HEK293 (cell line): ENCODE data around the gene UFC1.

Experiments
- CTCF ChIA-PET: fragments of 350-600 bp; formaldehyde crosslinking; extraction: SDS; loops from one replicate; lab custom pipeline; 2021; ENCODE audit warnings: antibody characterized with exemption; lab: Yijun Ruan, JAX
- POLR2A ChIA-PET: fragments of 300-600 bp; formaldehyde crosslinking; extraction: SDS; loops from one replicate; lab custom pipeline; 2020; ENCODE audit warnings: antibody characterized with exemption, inconsistent platforms; lab: Yijun Ruan, JAX
- H3K27ac ChIP-seq: fragments of 200-500 bp; sonication (Bioruptor generic); 2 replicates; pipeline ENCODE4 v1.5.1; 2014; ENCODE audit warnings: low read depth, low read length, control low read depth, inconsistent platforms; ENCODE audit errors: extremely low read depth
- H3K36me3 ChIP-seq, 2 experiments: fragments of 200-500 bp in 1 of 2; sonication (Bioruptor generic) in 1 of 2; 1 replicate in 1 of 2; 2 replicates in 1 of 2; pipeline ENCODE4 v1.5.1; 2014 to 2017; ENCODE audit warnings: inconsistent platforms in 2 of 2, low read length in 2 of 2; ENCODE audit not compliant: control insufficient read depth in 2 of 2, insufficient read depth in 1 of 2
- H3K4me1 ChIP-seq: fragments of 200-500 bp; sonication (Bioruptor generic); 2 replicates; pipeline ENCODE4 v1.5.1; 2014; ENCODE audit warnings: mild to moderate bottlenecking, low read length, inconsistent platforms; ENCODE audit not compliant: control insufficient read depth, insufficient read depth
- H3K4me3 ChIP-seq: 2 replicates; pipeline ENCODE4 v1.5.1; 2011; ENCODE audit warnings: low read depth, mild to moderate bottlenecking, control low read depth, low read length, moderate library complexity
- H3K9me3 ChIP-seq: fragments of 200-500 bp; sonication (Bioruptor generic); 2 replicates; pipeline ENCODE4 v1.5.1; 2014; ENCODE audit warnings: low read depth, low read length, inconsistent platforms; ENCODE audit not compliant: control insufficient read depth, insufficient read depth
- EGR2 ChIP-seq: fragments of 450-650 bp; formaldehyde crosslinking; IDR thresholded peaks from 2 replicates; pipeline ENCODE4 v1.5.1; 2016; ENCODE audit warnings: low read depth, missing biosample characterization, missing genetic modification characterization
- GLIS2 ChIP-seq: fragments of 450-650 bp; formaldehyde crosslinking; IDR thresholded peaks from 2 replicates; pipeline ENCODE4 v1.5.1; 2016; ENCODE audit warnings: missing biosample characterization, missing genetic modification characterization
- SP2 ChIP-seq: fragments of 450-650 bp; formaldehyde crosslinking; IDR thresholded peaks from 2 replicates; pipeline ENCODE4 v1.5.1; 2016; ENCODE audit warnings: missing biosample characterization, missing genetic modification characterization
- TCF7L2 ChIP-seq: IDR thresholded peaks from 2 replicates; pipeline ENCODE4 v1.6.1; 2011; ENCODE audit warnings: low read depth, mild to moderate bottlenecking, inconsistent platforms, low read length, moderate library complexity, borderline replicate concordance
- ZBTB8A ChIP-seq: fragments of 450-650 bp; formaldehyde crosslinking; IDR thresholded peaks from 2 replicates; pipeline ENCODE4 v1.5.1; 2016; ENCODE audit warnings: missing biosample characterization, missing genetic modification characterization
- ZFP37 ChIP-seq: fragments of 450-650 bp; formaldehyde crosslinking; IDR thresholded peaks from 2 replicates; pipeline ENCODE4 v1.5.1; 2016; ENCODE audit warnings: missing biosample characterization, missing genetic modification characterization
- ZNF155 ChIP-seq: fragments of 450-650 bp; formaldehyde crosslinking; IDR thresholded peaks from 2 replicates; pipeline ENCODE4 v1.5.1; 2016; ENCODE audit warnings: missing biosample characterization, missing genetic modification characterization
- ZNF169 ChIP-seq: fragments of 450-650 bp; formaldehyde crosslinking; IDR thresholded peaks from 2 replicates; pipeline ENCODE4 v1.5.1; 2016; ENCODE audit warnings: missing biosample characterization, missing genetic modification characterization
- ZNF175 ChIP-seq: fragments of 450-650 bp; formaldehyde crosslinking; IDR thresholded peaks from 2 replicates; pipeline ENCODE4 v1.5.1; 2016; ENCODE audit warnings: missing biosample characterization, missing genetic modification characterization
- ZNF2 ChIP-seq: fragments of 450-650 bp; formaldehyde crosslinking; IDR thresholded peaks from 2 replicates; pipeline ENCODE4 v1.5.1; 2016; ENCODE audit warnings: missing biosample characterization, missing genetic modification characterization
- ZNF341 ChIP-seq: fragments of 450-650 bp; formaldehyde crosslinking; IDR thresholded peaks from 2 replicates; pipeline ENCODE4; 2016; ENCODE audit warnings: low read depth, missing biosample characterization, missing genetic modification characterization
- ZNF394 ChIP-seq: fragments of 450-650 bp; formaldehyde crosslinking; IDR thresholded peaks from 2 replicates; pipeline ENCODE4 v1.5.1; 2016; ENCODE audit warnings: missing biosample characterization, missing genetic modification characterization, mild to moderate bottlenecking, moderate library complexity, borderline replicate concordance
- ZNF530 ChIP-seq: fragments of 450-650 bp; formaldehyde crosslinking; IDR thresholded peaks from 2 replicates; pipeline ENCODE4 v1.5.1; 2016; ENCODE audit warnings: low read depth, missing biosample characterization, missing genetic modification characterization
- ZNF585B ChIP-seq: fragments of 450-650 bp; formaldehyde crosslinking; IDR thresholded peaks from 2 replicates; pipeline ENCODE4 v1.5.1; 2016; ENCODE audit warnings: missing biosample characterization, missing genetic modification characterization
- ZNF600 ChIP-seq: fragments of 450-650 bp; formaldehyde crosslinking; IDR thresholded peaks from 2 replicates; pipeline ENCODE4 v1.5.1; 2016; ENCODE audit warnings: missing biosample characterization, missing genetic modification characterization
- ZNF610 ChIP-seq: fragments of 450-650 bp; formaldehyde crosslinking; IDR thresholded peaks from 2 replicates; pipeline ENCODE4 v1.5.1; 2016; ENCODE audit warnings: missing biosample characterization, missing genetic modification characterization, borderline replicate concordance
- ZNF701 ChIP-seq: fragments of 450-650 bp; formaldehyde crosslinking; IDR thresholded peaks from 2 replicates; pipeline ENCODE4 v1.5.1; 2016; ENCODE audit warnings: missing biosample characterization, missing genetic modification characterization
- ZNF707 ChIP-seq: fragments of 450-650 bp; formaldehyde crosslinking; IDR thresholded peaks from 2 replicates; pipeline ENCODE4 v1.5.1; 2016; ENCODE audit warnings: missing biosample characterization, missing genetic modification characterization
- ZNF776 ChIP-seq: fragments of 450-650 bp; formaldehyde crosslinking; IDR thresholded peaks from 2 replicates; pipeline ENCODE4 v1.5.0; 2017; ENCODE audit warnings: missing biosample characterization, missing genetic modification characterization, borderline replicate concordance
- ZNF830 ChIP-seq: fragments of 450-650 bp; IDR thresholded peaks from 2 replicates; pipeline ENCODE4 v1.5.0; 2018; ENCODE audit warnings: missing biosample characterization, missing genetic modification characterization, low read depth, mild to moderate bottlenecking, moderate library complexity
- ZNF843 ChIP-seq: fragments of 450-650 bp; formaldehyde crosslinking; IDR thresholded peaks from 2 replicates; pipeline ENCODE4 v1.5.1; 2016; ENCODE audit warnings: missing biosample characterization, missing genetic modification characterization
- ZSCAN30 ChIP-seq: fragments of 450-650 bp; IDR thresholded peaks from 2 replicates; pipeline ENCODE4 v1.5.1; 2018; ENCODE audit warnings: missing biosample characterization, mild to moderate bottlenecking, missing genetic modification characterization, moderate library complexity
- TF ChIP-seq, protein P1 (sequence below): fragments of 450-650 bp; formaldehyde crosslinking; IDR thresholded peaks from 2 replicates; pipeline ENCODE4 v1.5.1; 2016; ENCODE audit warnings: missing biosample characterization, missing genetic modification characterization, low read depth
- TF ChIP-seq, protein P2 (sequence below): fragments of 450-650 bp; formaldehyde crosslinking; IDR thresholded peaks from 2 replicates; pipeline ENCODE4 v1.5.1; 2016; ENCODE audit warnings: missing biosample characterization, missing genetic modification characterization, low read depth
- TF ChIP-seq, protein P3 (sequence below): IDR thresholded peaks from 2 replicates; pipeline ENCODE4 v1.6.1; 2011; ENCODE audit warnings: mild to moderate bottlenecking, low read depth, low read length, borderline replicate concordance
- TF ChIP-seq, protein P4 (sequence below): fragments of 450-650 bp; formaldehyde crosslinking; IDR thresholded peaks from 2 replicates; pipeline ENCODE4 v1.5.1; 2017; ENCODE audit warnings: missing biosample characterization, missing genetic modification characterization

The UFC1 gene

DNA sequence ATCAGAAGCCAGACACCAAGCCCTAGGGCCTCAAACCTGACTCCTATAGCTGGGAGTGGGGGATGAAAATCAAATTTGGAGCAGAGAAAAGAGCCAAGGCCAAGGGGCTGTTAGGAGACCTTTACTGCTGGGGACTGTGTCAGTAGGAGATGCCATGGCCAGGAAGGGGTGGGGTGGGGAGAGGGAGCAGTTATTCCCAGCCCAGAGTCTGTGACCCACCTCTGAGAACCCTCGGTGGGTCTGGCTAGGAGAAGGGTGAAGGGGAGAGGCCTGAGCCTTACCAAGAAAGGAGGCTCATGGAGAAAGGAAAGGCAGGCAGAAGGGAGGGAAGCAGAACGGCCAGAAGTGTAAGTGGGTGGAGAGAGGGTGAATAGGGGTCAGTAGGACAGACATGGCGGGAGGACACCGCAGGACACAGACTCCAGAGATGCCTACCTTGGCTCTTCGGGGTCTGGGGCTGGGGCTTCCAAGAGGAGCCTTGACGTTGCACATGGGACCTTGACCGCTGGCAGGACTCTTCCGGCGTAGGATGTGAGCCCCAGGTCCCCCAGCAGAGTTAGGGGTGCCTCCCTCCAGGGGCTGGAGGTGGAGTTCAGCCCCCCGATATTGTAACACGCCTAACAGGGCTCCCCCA lies 43.9 kb downstream of the UFC1 start:
- ChIA-PET CTCF (interaction anchor here (1.0 to 1.9 kb wide), 4 partner anchors 13 to 184 kb away, joined by 3 to 14 read pairs (median 4); partner anchors contain the start of gene TOMM40L), POLR2A (interaction anchor here (1.0 to 1.9 kb wide), 4 partner anchors 21 to 242 kb away, joined by 3 to 7 read pairs (median 4); partner anchors contain the start of gene TOMM40L)
- H3K27ac ChIP-seq = no peak overlapping the region
- no peaks in the 10 kb centered on the region for H3K36me3 ChIP-seq
- no peaks in the 10 kb centered on the region for H3K9me3 ChIP-seq
- TF ChIP-seq, protein P1, sequence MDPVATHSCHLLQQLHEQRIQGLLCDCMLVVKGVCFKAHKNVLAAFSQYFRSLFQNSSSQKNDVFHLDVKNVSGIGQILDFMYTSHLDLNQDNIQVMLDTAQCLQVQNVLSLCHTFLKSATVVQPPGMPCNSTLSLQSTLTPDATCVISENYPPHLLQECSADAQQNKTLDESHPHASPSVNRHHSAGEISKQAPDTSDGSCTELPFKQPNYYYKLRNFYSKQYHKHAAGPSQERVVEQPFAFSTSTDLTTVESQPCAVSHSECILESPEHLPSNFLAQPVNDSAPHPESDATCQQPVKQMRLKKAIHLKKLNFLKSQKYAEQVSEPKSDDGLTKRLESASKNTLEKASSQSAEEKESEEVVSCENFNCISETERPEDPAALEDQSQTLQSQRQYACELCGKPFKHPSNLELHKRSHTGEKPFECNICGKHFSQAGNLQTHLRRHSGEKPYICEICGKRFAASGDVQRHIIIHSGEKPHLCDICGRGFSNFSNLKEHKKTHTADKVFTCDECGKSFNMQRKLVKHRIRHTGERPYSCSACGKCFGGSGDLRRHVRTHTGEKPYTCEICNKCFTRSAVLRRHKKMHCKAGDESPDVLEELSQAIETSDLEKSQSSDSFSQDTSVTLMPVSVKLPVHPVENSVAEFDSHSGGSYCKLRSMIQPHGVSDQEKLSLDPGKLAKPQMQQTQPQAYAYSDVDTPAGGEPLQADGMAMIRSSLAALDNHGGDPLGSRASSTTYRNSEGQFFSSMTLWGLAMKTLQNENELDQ = no peak
- TF ChIP-seq, protein P2, sequence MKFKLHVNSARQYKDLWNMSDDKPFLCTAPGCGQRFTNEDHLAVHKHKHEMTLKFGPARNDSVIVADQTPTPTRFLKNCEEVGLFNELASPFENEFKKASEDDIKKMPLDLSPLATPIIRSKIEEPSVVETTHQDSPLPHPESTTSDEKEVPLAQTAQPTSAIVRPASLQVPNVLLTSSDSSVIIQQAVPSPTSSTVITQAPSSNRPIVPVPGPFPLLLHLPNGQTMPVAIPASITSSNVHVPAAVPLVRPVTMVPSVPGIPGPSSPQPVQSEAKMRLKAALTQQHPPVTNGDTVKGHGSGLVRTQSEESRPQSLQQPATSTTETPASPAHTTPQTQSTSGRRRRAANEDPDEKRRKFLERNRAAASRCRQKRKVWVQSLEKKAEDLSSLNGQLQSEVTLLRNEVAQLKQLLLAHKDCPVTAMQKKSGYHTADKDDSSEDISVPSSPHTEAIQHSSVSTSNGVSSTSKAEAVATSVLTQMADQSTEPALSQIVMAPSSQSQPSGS (tag by site-specific recombination) = no peak
- no peak for TF ChIP-seq ZFP37 (tag by site-specific recombination)
- TF ChIP-seq ZNF776 = no peak
- no peak for TF ChIP-seq ZSCAN30 (tag by site-specific recombination)
- no peak for TF ChIP-seq ZNF155 (tag by site-specific recombination)
- TF ChIP-seq ZNF707 (tag by site-specific recombination) = no peak
- no peak for TF ChIP-seq ZNF169 (tag by site-specific recombination)
- no peak for TF ChIP-seq ZNF830
- no peak for TF ChIP-seq ZNF530 (tag by site-specific recombination)
- TF ChIP-seq, protein P3, sequence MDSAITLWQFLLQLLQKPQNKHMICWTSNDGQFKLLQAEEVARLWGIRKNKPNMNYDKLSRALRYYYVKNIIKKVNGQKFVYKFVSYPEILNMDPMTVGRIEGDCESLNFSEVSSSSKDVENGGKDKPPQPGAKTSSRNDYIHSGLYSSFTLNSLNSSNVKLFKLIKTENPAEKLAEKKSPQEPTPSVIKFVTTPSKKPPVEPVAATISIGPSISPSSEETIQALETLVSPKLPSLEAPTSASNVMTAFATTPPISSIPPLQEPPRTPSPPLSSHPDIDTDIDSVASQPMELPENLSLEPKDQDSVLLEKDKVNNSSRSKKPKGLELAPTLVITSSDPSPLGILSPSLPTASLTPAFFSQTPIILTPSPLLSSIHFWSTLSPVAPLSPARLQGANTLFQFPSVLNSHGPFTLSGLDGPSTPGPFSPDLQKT = no peak
- no peak for TF ChIP-seq ZNF585B (tag by site-specific recombination)
- no peak for TF ChIP-seq ZNF2 (tag by site-specific recombination)
- TF ChIP-seq SP2 = no peak
- no peak for TF ChIP-seq EGR2 (tag by site-specific recombination)
- TF ChIP-seq, all 188 proteins: peak for 0
- Histone ChIP-seq H3K4me1 (peaks cover 9% of the 10 kb centered on the region; the same call in 1 of the 2 replicates), H3K4me3 (no peak overlapping the region)

DNA sequence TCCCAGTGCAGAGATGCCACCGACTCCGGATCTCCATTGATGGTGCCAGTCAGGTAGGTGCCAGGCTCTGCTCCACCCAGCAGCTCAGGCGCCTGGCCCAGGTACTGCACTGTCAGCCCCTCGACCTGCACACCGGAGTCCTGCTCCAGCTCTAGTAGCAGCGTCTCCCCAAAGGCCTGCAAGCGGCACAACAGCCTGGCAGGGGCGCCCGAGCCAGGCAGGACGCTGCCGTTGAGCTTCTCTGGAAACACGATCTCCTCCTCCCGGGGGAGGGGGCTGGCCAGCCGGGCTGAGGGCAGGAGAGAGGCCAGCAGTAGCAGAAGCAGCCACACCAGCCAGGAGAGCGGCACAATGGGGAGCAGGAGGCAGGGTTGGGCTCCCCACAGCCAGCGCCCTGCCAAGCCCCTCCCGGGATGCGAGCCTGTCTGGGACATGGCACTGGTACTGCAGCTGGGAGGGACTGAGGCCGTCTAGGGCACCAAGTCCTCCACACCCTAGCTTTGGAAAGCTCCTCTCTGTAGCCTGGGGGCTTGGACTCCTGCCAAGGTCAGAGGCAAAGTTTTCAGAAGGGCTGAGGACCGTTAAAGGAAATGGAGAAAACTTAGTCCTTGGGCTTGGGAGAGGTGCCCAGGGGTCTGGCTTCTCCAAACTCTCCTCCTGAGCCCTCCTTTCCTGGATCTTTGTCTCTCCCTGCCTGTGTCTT lies 44.6 kb downstream of the UFC1 start:
- Histone ChIP-seq H3K27ac (no peak overlapping the region; the same call in 1 of the 2 replicates), H3K36me3 (peaks cover 2 to 4% of the 10 kb centered on the region in 2 experiments; a peak in 2 of 3 replicates), H3K4me3 (no peak overlapping the region), H3K9me3 (no peaks in the 10 kb centered on the region), H3K4me1 (peaks cover 9% of the 10 kb centered on the region; the same call in 1 of the 2 replicates)
- ChIA-PET POLR2A (interaction anchor here (0.5 to 1.9 kb wide), 7 partner anchors 10 to 241 kb away, joined by 3 to 7 read pairs (median 3); partner anchors contain the start of gene TOMM40L), CTCF (interaction anchor here (0.7 to 1.9 kb wide), 8 partner anchors 10 to 192 kb away, joined by 3 to 14 read pairs (median 4); partner anchors contain the start of gene TOMM40L)
- TF ChIP-seq ZNF394 (tag by site-specific recombination) (peak; percentile 43; the same call in 1 of the 2 replicates), ZNF843 (tag by site-specific recombination) (0 out of 2 replicates have a peak, but pooled peaks have one; percentile 6), ZNF341 (tag by site-specific recombination) (0 out of 2 replicates have a peak, but pooled peaks have one; percentile 14), ZNF610 (tag by site-specific recombination) (peak; percentile 65; the same call in 1 of the 2 replicates), ZBTB8A (tag by site-specific recombination) (peak; percentile 51), ZNF600 (peak; percentile 77), ZNF175 (tag by site-specific recombination) (no peak), TCF7L2 (no peak), GLIS2 (tag by site-specific recombination) (0 out of 2 replicates have a peak, but pooled peaks have one; percentile 9), ZSCAN30 (tag by site-specific recombination) (0 out of 2 replicates have a peak, but pooled peaks have one; percentile 30), ZNF701 (tag by site-specific recombination) (no peak)
- TF ChIP-seq, protein P4, sequence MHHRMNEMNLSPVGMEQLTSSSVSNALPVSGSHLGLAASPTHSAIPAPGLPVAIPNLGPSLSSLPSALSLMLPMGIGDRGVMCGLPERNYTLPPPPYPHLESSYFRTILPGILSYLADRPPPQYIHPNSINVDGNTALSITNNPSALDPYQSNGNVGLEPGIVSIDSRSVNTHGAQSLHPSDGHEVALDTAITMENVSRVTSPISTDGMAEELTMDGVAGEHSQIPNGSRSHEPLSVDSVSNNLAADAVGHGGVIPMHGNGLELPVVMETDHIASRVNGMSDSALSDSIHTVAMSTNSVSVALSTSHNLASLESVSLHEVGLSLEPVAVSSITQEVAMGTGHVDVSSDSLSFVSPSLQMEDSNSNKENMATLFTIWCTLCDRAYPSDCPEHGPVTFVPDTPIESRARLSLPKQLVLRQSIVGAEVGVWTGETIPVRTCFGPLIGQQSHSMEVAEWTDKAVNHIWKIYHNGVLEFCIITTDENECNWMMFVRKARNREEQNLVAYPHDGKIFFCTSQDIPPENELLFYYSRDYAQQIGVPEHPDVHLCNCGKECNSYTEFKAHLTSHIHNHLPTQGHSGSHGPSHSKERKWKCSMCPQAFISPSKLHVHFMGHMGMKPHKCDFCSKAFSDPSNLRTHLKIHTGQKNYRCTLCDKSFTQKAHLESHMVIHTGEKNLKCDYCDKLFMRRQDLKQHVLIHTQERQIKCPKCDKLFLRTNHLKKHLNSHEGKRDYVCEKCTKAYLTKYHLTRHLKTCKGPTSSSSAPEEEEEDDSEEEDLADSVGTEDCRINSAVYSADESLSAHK (tag by site-specific recombination) = no peak
